ENCODE data around the gene BOLA2B.
"Not testable (repeated sequence)": the region's sequence is repeated elsewhere in the genome, so short reads cannot be mapped to it uniquely, and the experiment has no call there.

BOLA2B gene

GRCh38 chr16:30193615-30194014 is at the start of gene BOLA2B, which contains the start of gene SLX1A:
BOLA2B (minus strand) TSS chr16:30193666; CDS start chr16:30193595, 71 bp downstream.
SLX1A (plus strand) TSS chr16:30193875; CDS start chr16:30194085, 210 bp downstream.
- not testable (repeated sequence) for DNase-seq

GRCh38 chr16:30217082-30217481 is 23.6 kb upstream of the BOLA2B start:
- DNase-seq, result not testable (repeated sequence)

GRCh38 chr16:30211414-30211813 is 17.9 kb upstream of the BOLA2B start:
- DNase-seq, result not testable (repeated sequence)

- DNase-seq, result not testable (repeated sequence)
These were observed 15.6 kb upstream of the BOLA2B start for GRCh38 chr16:30209032-30209431.

- not testable (repeated sequence) for DNase-seq
These were observed 13.7 kb upstream of the BOLA2B start for GRCh38 chr16:30207063-30207704.

GRCh38 chr16:30206252-30206651 is 12.8 kb upstream of the BOLA2B start:
- DNase-seq, result not testable (repeated sequence)

- not testable (repeated sequence) for DNase-seq
These were observed 12.2 kb upstream of the BOLA2B start for GRCh38 chr16:30205541-30206236.

GRCh38 chr16:30199608-30200343 is 6.3 kb upstream of the BOLA2B start:
- DNase-seq, result not testable (repeated sequence)

- DNase-seq, result not testable (repeated sequence)
These were observed 5.6 kb upstream of the BOLA2B start, which contains the start of gene SULT1A3 for GRCh38 chr16:30199049-30199448. SULT1A3 (plus strand) TSS chr16:30199255; CDS start chr16:30200729, 1,474 bp downstream.

- not testable (repeated sequence) for DNase-seq
These were observed 3.5 kb upstream of the BOLA2B start for GRCh38 chr16:30197001-30197400.

GRCh38 chr16:30194172-30194925 is 883 bp upstream of the BOLA2B start:
- DNase-seq, result not testable (repeated sequence)

GRCh38 chr16:30193098-30193497 is 368 bp downstream of the BOLA2B start:
- not testable (repeated sequence) for DNase-seq

- DNase-seq, result not testable (repeated sequence)
These were observed 2.3 kb downstream of the BOLA2B start for GRCh38 chr16:30191158-30191557.

GRCh38 chr16:30187971-30188561 is 5.4 kb downstream of the BOLA2B start:
- no peak for DNase-seq

- no peak for DNase-seq
These were observed 6.0 kb downstream of the BOLA2B start for GRCh38 chr16:30187556-30187865.

- no peak for DNase-seq
These were observed 6.5 kb downstream of the BOLA2B start for GRCh38 chr16:30186782-30187555.

- DNase-seq, result no peak
These were observed 7.1 kb downstream of the BOLA2B start for GRCh38 chr16:30186444-30186781.

- DNase-seq, result no peak
These were observed 7.6 kb downstream of the BOLA2B start for GRCh38 chr16:30185683-30186421.

- no peak for DNase-seq
These were observed 8.4 kb downstream of the BOLA2B start for GRCh38 chr16:30184891-30185682.
